Transverse colon (tissue), 3 donors: Measurements from ENCODE around the gene FOLH1.
"Not testable (repeated sequence)": the region's sequence is repeated elsewhere in the genome, so short reads cannot be mapped to it uniquely, and the experiment has no call there.

Experiments
- CTCF ChIP-seq, 5 experiments: fragments of 200-600 bp in 3 of 5; fragments of 450-650 bp in 2 of 5; sonication (generic) in 3 of 5; IDR thresholded peaks; 1 replicate in 2 of 5; 2 replicates in 3 of 5; pipeline ENCODE4 v1.5.1; 2016 to 2017; ENCODE audit warnings: antibody characterized with exemption in 5 of 5, inconsistent platforms in 3 of 5, mild to moderate bottlenecking in 2 of 5, moderate library complexity in 1 of 5
- EP300 ChIP-seq: sonication (generic); formaldehyde crosslinking; IDR thresholded peaks from one replicate; pipeline ENCODE4 v1.6.1; 2017; ENCODE audit warnings: antibody characterized with exemption, low read depth
- POLR2A ChIP-seq: fragments of 450-650 bp; IDR thresholded peaks from one replicate; pipeline ENCODE4 v1.6.1; 2016; ENCODE audit warnings: antibody characterized with exemption, mild to moderate bottlenecking, moderate library complexity

DNA sequence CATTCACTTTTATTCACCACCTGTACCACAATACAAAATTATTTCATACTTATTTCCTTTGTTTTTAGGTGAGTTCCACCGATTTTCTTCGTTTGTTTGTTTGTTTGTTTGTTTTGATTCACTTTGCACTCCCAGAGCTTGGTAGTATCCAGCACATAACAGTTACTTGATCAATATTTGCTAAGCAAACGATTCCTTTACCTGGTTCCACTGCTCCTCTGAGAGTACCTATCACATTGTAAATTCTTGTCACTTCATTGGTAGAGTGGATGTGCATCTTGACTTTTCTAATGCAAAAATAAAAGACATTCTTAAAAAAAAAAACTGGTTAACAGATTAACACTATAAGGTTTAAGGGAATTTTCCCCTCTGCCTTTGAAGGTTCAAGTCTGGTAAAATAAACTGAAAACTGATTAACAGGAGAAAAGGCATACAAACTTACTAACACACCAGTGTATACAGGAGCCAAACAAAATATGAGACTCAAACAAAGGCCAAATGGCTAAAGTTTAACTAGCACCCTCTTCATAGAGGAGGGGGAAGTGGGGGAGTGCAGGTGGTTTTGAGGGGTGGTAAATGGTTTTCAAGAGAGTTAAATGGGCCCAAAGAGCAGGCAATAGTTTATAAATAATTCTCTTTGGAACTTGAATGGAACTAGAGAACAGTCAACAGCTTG is 33.6 kb downstream of the FOLH1 start:
- not testable (repeated sequence) for TF ChIP-seq CTCF (IDR thresholded peaks at IDR 0.05); POLR2A; EP300
